ENCODE measurements around the gene SHC2.

GRCh38 chr19:413756-414420 lies 46.9 kb downstream of the SHC2 start:
- TF ChIP-seq CTCF (conservative IDR thresholded peaks at IDR 0.05; ENCODE audit: low read length) (no peak), EZH2phosphoT487 (IDR thresholded peaks at IDR 0.05; ENCODE audit: borderline replicate concordance) (no peak)

All from Loucy (cell line).